ENCODE data around the gene TMEM183A. TPM values are rescaled to one million over a fixed set of nuclear protein-coding genes. Genes with fewer than 3 reads are reported as not detected.
"Not testable (repeated sequence)": the region's sequence is repeated elsewhere in the genome, so short reads cannot be mapped to it uniquely, and the experiment has no call there.

Gene TMEM183A
- total and polyA plus RNA-seq, 9 of the 15 experiments (the other 6 are each of a cell fraction or from before 2014, with no cell fraction given) = 23.4 to 190 (median 124) TPM

DNA sequence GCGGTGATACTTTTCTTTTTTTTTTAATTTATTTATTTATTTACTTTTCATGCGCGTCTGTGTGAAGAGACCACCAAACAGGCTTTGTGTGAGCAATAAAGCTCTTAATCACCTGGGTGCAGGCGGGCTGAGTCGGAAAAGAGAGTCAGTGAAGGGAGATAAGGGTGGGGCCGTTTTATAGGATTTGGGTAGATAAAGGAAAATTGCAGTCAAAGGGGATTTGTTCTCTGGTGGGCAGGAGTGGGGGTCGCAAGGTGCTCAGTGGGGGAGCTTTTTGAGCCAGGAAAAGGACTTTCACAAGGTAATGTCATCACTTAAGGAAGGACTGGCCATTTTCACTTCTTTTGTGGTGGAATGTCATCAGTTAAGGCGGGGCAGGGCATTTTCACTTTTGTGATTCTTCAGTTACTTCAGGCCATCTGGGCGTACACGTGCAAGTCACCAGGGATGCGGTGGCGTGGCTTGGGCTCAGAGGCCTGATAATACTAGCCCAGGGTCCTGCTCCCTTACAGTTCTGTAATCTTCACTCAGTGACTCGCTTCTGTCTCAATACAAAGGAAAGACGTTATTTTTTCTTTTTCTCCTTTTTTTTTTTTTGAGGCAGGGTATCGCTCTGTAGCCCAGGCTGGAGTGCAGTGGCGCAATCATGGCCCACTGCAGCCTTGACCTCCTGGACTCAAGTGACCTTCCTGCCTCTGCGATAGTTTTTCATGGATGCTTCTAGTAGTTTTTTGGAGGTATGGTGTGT lies 1.6 kb upstream of the TMEM183A start (continued):
- TF ChIP-seq, protein P1, sequence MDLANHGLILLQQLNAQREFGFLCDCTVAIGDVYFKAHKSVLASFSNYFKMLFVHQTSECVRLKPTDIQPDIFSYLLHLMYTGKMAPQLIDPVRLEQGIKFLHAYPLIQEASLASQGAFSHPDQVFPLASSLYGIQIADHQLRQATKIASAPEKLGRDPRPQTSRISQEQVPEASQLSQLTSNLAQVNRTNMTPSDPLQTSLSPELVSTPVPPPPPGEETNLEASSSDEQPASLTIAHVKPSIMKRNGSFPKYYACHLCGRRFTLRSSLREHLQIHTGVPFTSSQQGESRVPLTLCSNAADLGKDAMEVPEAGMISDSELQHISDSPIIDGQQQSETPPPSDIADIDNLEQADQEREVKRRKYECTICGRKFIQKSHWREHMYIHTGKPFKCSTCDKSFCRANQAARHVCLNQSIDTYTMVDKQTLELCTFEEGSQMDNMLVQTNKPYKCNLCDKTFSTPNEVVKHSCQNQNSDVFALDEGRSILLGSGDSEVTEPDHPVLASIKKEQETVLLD (IDR thresholded peaks at IDR 0.05) = peak; percentile 34; the same call in 1 of the 2 replicates
- TF ChIP-seq TOE1 (IDR thresholded peaks at IDR 0.05; ENCODE audit: borderline replicate concordance) (peak; percentile 45; the same call in 1 of the 2 replicates), GTF2E2 (tag; IDR thresholded peaks at IDR 0.05) (0 out of 2 replicates have a peak, but pooled peaks have one; percentile 40), KLF1 (tag; IDR thresholded peaks at IDR 0.05) (peak; percentile 53; the same call in 1 of the 2 replicates), ZBTB7A (IDR thresholded peaks at IDR 0.05; ENCODE audit: borderline replicate concordance, control insufficient read depth, low read depth, low read length) (peak; percentile 70; the same call in 1 of the 2 replicates)
- not testable (repeated sequence) for TF ChIP-seq TOE1 (CRISPR knock-in tag; IDR thresholded peaks at IDR 0.05; ENCODE audit: borderline replicate concordance, low read depth)

DNA sequence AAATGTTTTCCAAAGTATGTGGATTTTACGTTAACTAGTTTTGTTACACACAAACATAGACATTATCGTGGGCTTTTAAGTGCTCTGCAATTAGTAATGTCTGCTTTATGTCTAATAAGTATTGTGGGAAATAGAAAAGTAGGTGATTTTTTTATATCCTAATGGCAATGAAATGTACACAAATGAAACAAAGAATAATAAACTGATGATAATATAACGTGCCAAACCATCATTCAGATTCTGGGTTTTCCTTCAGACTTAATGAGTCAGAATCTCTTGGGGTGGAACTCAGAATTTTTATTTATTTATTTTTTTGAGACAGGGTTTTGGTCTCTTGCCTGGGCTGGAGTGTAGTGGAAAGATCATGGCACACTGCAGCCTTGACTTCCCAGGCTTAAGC lies 2.0 kb downstream of the TMEM183A start:
- intact Hi-C loops (cut with micrococcal nuclease) = loop anchor here (10.0 kb wide), 1 partner anchor 284 kb away; no protein-coding TSS in a partner anchor
- no peaks in the 10 kb centered on the region for H3K27me3 ChIP-seq (ENCODE audit: control insufficient read depth in 2 of 2, insufficient read depth in 2 of 2, low read length in 2 of 2)
- H3K27ac ChIP-seq (ENCODE audit: extremely low read depth, low read depth, low read length) = no peak overlapping the region
- no peaks in the 10 kb centered on the region for H3K9me1 ChIP-seq (ENCODE audit: control insufficient read depth, insufficient read depth, low read length)
- H3K36me3 ChIP-seq (ENCODE audit: control insufficient read depth, insufficient read depth, low read length) = peaks cover 56% of the 10 kb centered on the region
- no peak for FAIRE-seq
- no peak overlapping the region for H3K4me3 ChIP-seq
- H3K4me2 ChIP-seq (ENCODE audit: insufficient read depth, low read length) = no peak overlapping the region
- TF ChIP-seq, protein P2, sequence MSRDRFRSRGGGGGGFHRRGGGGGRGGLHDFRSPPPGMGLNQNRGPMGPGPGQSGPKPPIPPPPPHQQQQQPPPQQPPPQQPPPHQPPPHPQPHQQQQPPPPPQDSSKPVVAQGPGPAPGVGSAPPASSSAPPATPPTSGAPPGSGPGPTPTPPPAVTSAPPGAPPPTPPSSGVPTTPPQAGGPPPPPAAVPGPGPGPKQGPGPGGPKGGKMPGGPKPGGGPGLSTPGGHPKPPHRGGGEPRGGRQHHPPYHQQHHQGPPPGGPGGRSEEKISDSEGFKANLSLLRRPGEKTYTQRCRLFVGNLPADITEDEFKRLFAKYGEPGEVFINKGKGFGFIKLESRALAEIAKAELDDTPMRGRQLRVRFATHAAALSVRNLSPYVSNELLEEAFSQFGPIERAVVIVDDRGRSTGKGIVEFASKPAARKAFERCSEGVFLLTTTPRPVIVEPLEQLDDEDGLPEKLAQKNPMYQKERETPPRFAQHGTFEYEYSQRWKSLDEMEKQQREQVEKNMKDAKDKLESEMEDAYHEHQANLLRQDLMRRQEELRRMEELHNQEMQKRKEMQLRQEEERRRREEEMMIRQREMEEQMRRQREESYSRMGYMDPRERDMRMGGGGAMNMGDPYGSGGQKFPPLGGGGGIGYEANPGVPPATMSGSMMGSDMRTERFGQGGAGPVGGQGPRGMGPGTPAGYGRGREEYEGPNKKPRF (IDR thresholded peaks at IDR 0.05; ENCODE audit: low read depth, low read length) = no peak
- TF ChIP-seq RBFOX2 (IDR thresholded peaks at IDR 0.05; ENCODE audit: low read depth, low read length) = peak; percentile 61
- H3K9ac ChIP-seq (ENCODE audit: insufficient read depth in 1 of 2, low read depth in 2 of 2, low read length in 2 of 2) = peak overlapping the region in 1 of 2 experiments; percentile 97; a peak in 1 of 4 replicates
- in situ Hi-C loops (cut with MboI) = no loop called here
- H2AFZ ChIP-seq (ENCODE audit: low read depth, low read length) = no peak overlapping the region
- BruUV-seq (replicated peaks) = no TSS peak
- CTCF ChIA-PET (ENCODE audit: low intra/inter-chr PET ratio) = no interaction called here
- H3K79me2 ChIP-seq (ENCODE audit: control insufficient read depth, insufficient read depth, low read length) = peaks cover 62% of the 10 kb centered on the region
- H3K4me1 ChIP-seq (replicated peaks in 1 of 2; ENCODE audit: control insufficient read depth in 2 of 2, insufficient read depth in 2 of 2, low read length in 2 of 2) = peaks cover 14 to 19% of the 10 kb centered on the region in 2 experiments
- POLR2A ChIA-PET = interaction anchor here (0.7 to 2.4 kb wide), 6 partner anchors 13 to 641 kb away, joined by 3 to 14 read pairs (median 8); no protein-coding TSS in a partner anchor
- no peak for ATAC-seq
- 92% methylated on average over 3 of the region's 3 CpGs for WGBS (ENCODE audit: insufficient coverage, low coverage, missing lambda C conversion rate)
- no peaks in the 10 kb centered on the region for H4K20me1 ChIP-seq (replicated peaks; ENCODE audit: control insufficient read depth, insufficient read depth, low read length)
- no peaks in the 10 kb centered on the region for H3K9me3 ChIP-seq (replicated peaks; ENCODE audit: control insufficient read depth, insufficient read depth, low read depth, low read length)
- DNase-seq (ENCODE audit: extremely low read depth in 1 of 4, low spot score in 3 of 4) = no peak
